Tibial artery (tissue), 4 donors: ENCODE data around the gene MRPL38.

Experiments
- DNase-seq, 2 donors: peaks; one replicate each; pipeline ENCODE4 v3.0.0-alpha.2; 2019
- H3K27ac ChIP-seq, 2 donors: fragments of 200-600 bp; sonication (generic) in 1 of 2; 1 replicate in 1 of 2; 2 replicates in 1 of 2; pipeline ENCODE4 v1.5.1; 2018 to 2019; ENCODE audit warnings: mild to moderate bottlenecking in 1 of 2
- H3K27me3 ChIP-seq, 2 donors: fragments of 200-600 bp; sonication (generic) in 1 of 2; one replicate each; pipeline versions ENCODE4 v1.5.1 to v1.6.0; 2016 to 2019
- H3K36me3 ChIP-seq, 3 donors: fragments of 200-600 bp; sonication (generic) in 2 of 3; one replicate each; pipeline ENCODE4 v1.5.1; 2016 to 2019; ENCODE audit warnings: mild to moderate bottlenecking in 2 of 3
- H3K4me1 ChIP-seq, 4 donors: fragments of 200-600 bp; sonication (generic) in 2 of 4; 1 replicate in 3 of 4; 2 replicates in 1 of 4; pipeline ENCODE4 v1.5.1; 2016 to 2019
- H3K4me3 ChIP-seq, 2 donors: fragments of 200-600 bp; sonication (generic) in 1 of 2; 1 replicate in 1 of 2; 2 replicates in 1 of 2; pipeline ENCODE4 v1.5.1; 2018 to 2019; ENCODE audit warnings: mild to moderate bottlenecking in 2 of 2
- H3K9me3 ChIP-seq, 3 donors: fragments of 200-600 bp; sonication (generic) in 1 of 3; one replicate each; pipeline ENCODE4 v1.5.1; 2016 to 2019
- CTCF ChIP-seq, 2 experiments: fragments of 200-600 bp in 1 of 2; fragments of 450-650 bp in 1 of 2; IDR thresholded peaks; one replicate each; pipeline ENCODE4 v1.5.1; 2017 to 2019; ENCODE audit warnings: antibody characterized with exemption in 2 of 2, mild to moderate bottlenecking in 1 of 2, moderate library complexity in 1 of 2
- intact Hi-C: fragments of 100-400 bp; cut with DNase I; formaldehyde crosslinking; loops from one replicate; pipeline ENCODE4 v1.15.0; 2023; ENCODE audit warnings: low total_unique reads

MRPL38 gene

GRCh38 chr17:75922963-75923874 is 18.5 kb upstream of the MRPL38 start:
- intact Hi-C loops, result no loop called here
- Histone ChIP-seq H3K27me3 (no peaks in the 10 kb centered on the region), H3K27ac (no peak overlapping the region), H3K4me1 (no peaks in the 10 kb centered on the region), H3K4me3 (no peak overlapping the region), H3K9me3 (no peaks in the 10 kb centered on the region), H3K36me3 (peaks cover 0 to 62% (median 22%) of the 10 kb centered on the region in 3 donors)
- TF ChIP-seq CTCF (IDR thresholded peaks at IDR 0.05), result no peak
- no peak for DNase-seq

- Histone ChIP-seq H3K27ac (no peak overlapping the region), H3K4me3 (no peak overlapping the region)
- no peak for DNase-seq
These were observed 17.7 kb upstream of the MRPL38 start for GRCh38 chr17:75922173-75922961.

GRCh38 chr17:75921596-75921995 is 16.9 kb upstream of the MRPL38 start:
- H3K9me3 ChIP-seq, result no peaks in the 10 kb centered on the region
- no peaks in the 10 kb centered on the region for H3K27me3 ChIP-seq

More at GRCh38 chr17:75922173-75922961, 17.7 kb upstream of the MRPL38 start:
- Histone ChIP-seq H3K36me3 (peaks cover 0 to 70% (median 22%) of the 10 kb centered on the region in 3 donors), H3K9me3 (no peaks in the 10 kb centered on the region), H3K4me1 (no peaks in the 10 kb centered on the region), H3K27me3 (no peaks in the 10 kb centered on the region)
- TF ChIP-seq CTCF (IDR thresholded peaks at IDR 0.05), result no peak
- intact Hi-C loops, result no loop called here

GRCh38 chr17:75920045-75920560 is 15.4 kb upstream of the MRPL38 start:
- intact Hi-C loops, result no loop called here
- H3K27ac ChIP-seq, result no peak overlapping the region
- H3K4me3 ChIP-seq, result no peak overlapping the region
- DNase-seq, result no peak
- no peak for TF ChIP-seq CTCF (IDR thresholded peaks at IDR 0.05)
- no peaks in the 10 kb centered on the region for H3K4me1 ChIP-seq
- H3K9me3 ChIP-seq, result no peaks in the 10 kb centered on the region
- H3K36me3 ChIP-seq, result peaks cover 0 to 60% (median 7%) of the 10 kb centered on the region in 3 donors
- no peaks in the 10 kb centered on the region for H3K27me3 ChIP-seq

More at GRCh38 chr17:75921596-75921995, 16.9 kb upstream of the MRPL38 start:
- DNase-seq, result no peak
- no peak overlapping the region for H3K27ac ChIP-seq
- H3K36me3 ChIP-seq, result peaks cover 0 to 70% (median 21%) of the 10 kb centered on the region in 3 donors
- TF ChIP-seq CTCF (IDR thresholded peaks at IDR 0.05), result no peak
- no peaks in the 10 kb centered on the region for H3K4me1 ChIP-seq
- intact Hi-C loops, result no loop called here
- H3K4me3 ChIP-seq, result no peak overlapping the region

- TF ChIP-seq CTCF (IDR thresholded peaks at IDR 0.05), result no peak
- Histone ChIP-seq H3K36me3 (peaks cover 0 to 60% (median 5%) of the 10 kb centered on the region in 3 donors), H3K27me3 (no peaks in the 10 kb centered on the region), H3K27ac (no peak overlapping the region), H3K9me3 (no peaks in the 10 kb centered on the region), H3K4me3 (no peak overlapping the region), H3K4me1 (no peaks in the 10 kb centered on the region)
- intact Hi-C loops, result no loop called here
- no peak for DNase-seq
These were observed 14.9 kb upstream of the MRPL38 start for GRCh38 chr17:75919611-75920010.
